Measurements from ENCODE around the gene FRK. TPM values are rescaled to one million over a fixed set of nuclear protein-coding genes. Genes with fewer than 3 reads are reported as not detected.

The FRK gene
- polyA plus RNA-seq, 1 donor (not counting 4 experiments of a cell fraction or from before 2014, with no cell fraction given) = 2.4 TPM

DNA sequence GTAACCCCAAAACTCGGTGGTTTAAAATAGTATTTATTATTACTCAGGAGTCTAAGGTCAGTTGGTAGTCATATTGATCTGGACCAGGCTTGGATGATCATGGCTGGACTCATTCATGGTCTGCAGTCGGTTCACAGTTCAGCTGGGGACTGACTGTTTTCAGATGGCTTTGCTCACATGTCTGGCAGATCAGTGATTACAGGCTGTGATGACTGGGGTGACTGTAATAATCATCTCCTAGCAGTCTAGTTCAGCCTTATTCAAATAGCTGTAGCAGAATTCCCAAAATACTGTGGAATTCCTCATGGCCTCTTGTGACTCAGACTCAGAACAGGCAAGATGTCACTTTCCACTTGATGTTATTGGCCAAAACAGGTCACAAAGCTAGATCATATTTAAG lies 23.6 kb upstream of the FRK start:
- Histone ChIP-seq H3K4me3 (ENCODE audit: control insufficient read depth in 2 of 3, extremely low read depth in 1 of 3, insufficient read depth in 2 of 3, low read depth in 1 of 3, low read length in 3 of 3) (no peak overlapping the region), H3K9me1 (ENCODE audit: control insufficient read depth, extremely low read depth, insufficient read depth, low read length) (no peaks in the 10 kb centered on the region), H3K4me2 (ENCODE audit: control insufficient read depth, extremely low read depth, insufficient read depth, low read depth, low read length) (no peak overlapping the region), H4K20me1 (ENCODE audit: control insufficient read depth, extremely low read depth, insufficient read depth, low read length) (no peaks in the 10 kb centered on the region), H3K4me1 (ENCODE audit: control insufficient read depth, extremely low read depth, insufficient read depth, low read length) (peaks cover 15% of the 10 kb centered on the region), H3K27me3 (ENCODE audit: control insufficient read depth, extremely low read depth, insufficient read depth, low read length) (no peaks in the 10 kb centered on the region), H3K9me3 (ENCODE audit: control insufficient read depth, low read depth, low read length) (no peaks in the 10 kb centered on the region), H3K9ac (ENCODE audit: control insufficient read depth, extremely low read depth, insufficient read depth, low read length) (no peak overlapping the region), H2AFZ (ENCODE audit: control insufficient read depth, low read length) (no peak overlapping the region), H3K36me3 (ENCODE audit: control insufficient read depth in 2 of 2, extremely low read depth in 1 of 2, insufficient read depth in 2 of 2, low read length in 2 of 2) (no peaks in the 10 kb centered on the region), H3K27ac (ENCODE audit: control insufficient read depth, insufficient read depth, low read length) (no peak overlapping the region), H3K79me2 (ENCODE audit: control insufficient read depth, insufficient read depth, low read length) (no peaks in the 10 kb centered on the region)
- FAIRE-seq (no peak), DNase-seq (ENCODE audit: low read depth, low spot score) (no peak)
- TF ChIP-seq, protein P1, sequence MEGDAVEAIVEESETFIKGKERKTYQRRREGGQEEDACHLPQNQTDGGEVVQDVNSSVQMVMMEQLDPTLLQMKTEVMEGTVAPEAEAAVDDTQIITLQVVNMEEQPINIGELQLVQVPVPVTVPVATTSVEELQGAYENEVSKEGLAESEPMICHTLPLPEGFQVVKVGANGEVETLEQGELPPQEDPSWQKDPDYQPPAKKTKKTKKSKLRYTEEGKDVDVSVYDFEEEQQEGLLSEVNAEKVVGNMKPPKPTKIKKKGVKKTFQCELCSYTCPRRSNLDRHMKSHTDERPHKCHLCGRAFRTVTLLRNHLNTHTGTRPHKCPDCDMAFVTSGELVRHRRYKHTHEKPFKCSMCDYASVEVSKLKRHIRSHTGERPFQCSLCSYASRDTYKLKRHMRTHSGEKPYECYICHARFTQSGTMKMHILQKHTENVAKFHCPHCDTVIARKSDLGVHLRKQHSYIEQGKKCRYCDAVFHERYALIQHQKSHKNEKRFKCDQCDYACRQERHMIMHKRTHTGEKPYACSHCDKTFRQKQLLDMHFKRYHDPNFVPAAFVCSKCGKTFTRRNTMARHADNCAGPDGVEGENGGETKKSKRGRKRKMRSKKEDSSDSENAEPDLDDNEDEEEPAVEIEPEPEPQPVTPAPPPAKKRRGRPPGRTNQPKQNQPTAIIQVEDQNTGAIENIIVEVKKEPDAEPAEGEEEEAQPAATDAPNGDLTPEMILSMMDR (optimal IDR thresholded peaks at IDR 0.05 in 1 of 3, IDR thresholded peaks at IDR 0.05 in 1 of 3, conservative IDR thresholded peaks at IDR 0.05 in 1 of 3; ENCODE audit: extremely low read depth in 1 of 3, insufficient read depth in 2 of 3, low read length in 3 of 3) = no peak
- TF ChIP-seq EZH2 (IDR thresholded peaks at IDR 0.05; ENCODE audit: low read length) = no peak
- dilution Hi-C loops (cut with MboI; ENCODE audit: extremely low pct_ligation_motif_present, low sequenced_read_pairs) = no loop called here

DNA sequence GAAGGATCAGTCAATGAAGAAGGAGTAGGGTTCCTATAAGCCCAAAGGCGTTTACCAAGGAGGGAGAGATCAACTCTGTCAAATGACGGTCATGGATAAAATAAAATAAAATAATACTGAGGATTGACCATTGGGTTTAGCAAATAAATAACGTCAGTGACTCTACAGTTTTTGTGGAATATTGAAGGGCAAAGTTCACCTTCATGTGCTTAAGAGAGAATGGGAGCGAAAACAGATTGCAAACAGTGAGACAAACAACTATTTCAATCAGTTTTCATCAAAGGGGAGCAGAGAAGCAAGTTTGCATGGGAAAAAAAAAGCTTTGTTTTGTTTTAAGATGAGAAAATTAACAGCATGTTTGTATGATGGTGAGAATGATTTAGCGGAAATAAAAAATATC lies 22.4 kb upstream of the FRK start:
- Histone ChIP-seq H3K79me2 (ENCODE audit: control insufficient read depth, insufficient read depth, low read length) (no peaks in the 10 kb centered on the region), H3K9me1 (ENCODE audit: control insufficient read depth, extremely low read depth, insufficient read depth, low read length) (no peaks in the 10 kb centered on the region), H3K36me3 (ENCODE audit: control insufficient read depth in 2 of 2, extremely low read depth in 1 of 2, insufficient read depth in 2 of 2, low read length in 2 of 2) (no peaks in the 10 kb centered on the region), H3K4me1 (ENCODE audit: control insufficient read depth, extremely low read depth, insufficient read depth, low read length) (peaks cover 15% of the 10 kb centered on the region), H3K9ac (ENCODE audit: control insufficient read depth, extremely low read depth, insufficient read depth, low read length) (no peak overlapping the region), H3K4me3 (ENCODE audit: control insufficient read depth in 2 of 3, extremely low read depth in 1 of 3, insufficient read depth in 2 of 3, low read depth in 1 of 3, low read length in 3 of 3) (no peak overlapping the region), H3K9me3 (ENCODE audit: control insufficient read depth, low read depth, low read length) (no peaks in the 10 kb centered on the region), H3K27me3 (ENCODE audit: control insufficient read depth, extremely low read depth, insufficient read depth, low read length) (no peaks in the 10 kb centered on the region), H3K27ac (ENCODE audit: control insufficient read depth, insufficient read depth, low read length) (no peak overlapping the region), H3K4me2 (ENCODE audit: control insufficient read depth, extremely low read depth, insufficient read depth, low read depth, low read length) (no peak overlapping the region), H2AFZ (ENCODE audit: control insufficient read depth, low read length) (no peak overlapping the region), H4K20me1 (ENCODE audit: control insufficient read depth, extremely low read depth, insufficient read depth, low read length) (no peaks in the 10 kb centered on the region)
- TF ChIP-seq, protein P1 (optimal IDR thresholded peaks at IDR 0.05 in 1 of 3, IDR thresholded peaks at IDR 0.05 in 1 of 3, conservative IDR thresholded peaks at IDR 0.05 in 1 of 3; ENCODE audit: extremely low read depth in 1 of 3, insufficient read depth in 2 of 3, low read length in 3 of 3) = no peak
- TF ChIP-seq EZH2 (IDR thresholded peaks at IDR 0.05; ENCODE audit: low read length) = no peak
- FAIRE-seq (no peak), DNase-seq (ENCODE audit: low read depth, low spot score) (no peak)
- dilution Hi-C loops (cut with MboI; ENCODE audit: extremely low pct_ligation_motif_present, low sequenced_read_pairs) = no loop called here

Measured in keratinocyte (primary cell).